ENCODE results near the gene TRAM2.

TRAM2 gene

GRCh38 chr6:52497652-52498408 lies 79.0 kb downstream of the TRAM2 start:
- no peak for TF ChIP-seq CTCF (IDR thresholded peaks at IDR 0.05; ENCODE audit: extremely low read depth, missing control alignments)
- peak; percentile 78 for DNase-seq (ENCODE audit: low spot score)

GRCh38 chr6:52496631-52497030 lies 80.2 kb downstream of the TRAM2 start:
- no peak for DNase-seq (ENCODE audit: low spot score)
- TF ChIP-seq CTCF (IDR thresholded peaks at IDR 0.05; ENCODE audit: extremely low read depth, missing control alignments): no peak

GRCh38 chr6:52495922-52496321 lies 80.9 kb downstream of the TRAM2 start:
- no peak for DNase-seq (ENCODE audit: low spot score)
- TF ChIP-seq CTCF (IDR thresholded peaks at IDR 0.05; ENCODE audit: extremely low read depth, missing control alignments): no peak

GRCh38 chr6:52494298-52495072 lies 82.4 kb downstream of the TRAM2 start:
- DNase-seq (ENCODE audit: low spot score): no peak
- no peak for TF ChIP-seq CTCF (IDR thresholded peaks at IDR 0.05; ENCODE audit: extremely low read depth, missing control alignments)

- peak; percentile 40 for DNase-seq (ENCODE audit: low spot score)
- TF ChIP-seq CTCF (IDR thresholded peaks at IDR 0.05; ENCODE audit: extremely low read depth, missing control alignments): no peak
Observed at GRCh38 chr6:52493669-52494068, 83.2 kb downstream of the TRAM2 start.

GRCh38 chr6:52491203-52492069 lies 85.4 kb downstream of the TRAM2 start:
- DNase-seq (ENCODE audit: low spot score): no peak
- TF ChIP-seq CTCF (IDR thresholded peaks at IDR 0.05; ENCODE audit: extremely low read depth, missing control alignments): no peak

Measured in GM20000 (cell line).